GM12875 (cell line): ENCODE results near the gene NUDT1.
"Not testable (repeated sequence)": the region's sequence is repeated elsewhere in the genome, so short reads cannot be mapped to it uniquely, and the experiment has no call there.

ENCODE experiments used
- H3K4me3 ChIP-seq: one replicate; pipeline ENCODE4 v1.5.1; 2011; ENCODE audit warnings: low read depth, low read length, control low read depth
- CTCF ChIP-seq: IDR thresholded peaks from 2 replicates; pipeline ENCODE4 v1.5.1; 2011; ENCODE audit warnings: low read depth, mild to moderate bottlenecking, control low read depth, inconsistent platforms, low read length, moderate library complexity, borderline replicate concordance; ENCODE audit not compliant: insufficient read depth

The NUDT1 gene

DNA sequence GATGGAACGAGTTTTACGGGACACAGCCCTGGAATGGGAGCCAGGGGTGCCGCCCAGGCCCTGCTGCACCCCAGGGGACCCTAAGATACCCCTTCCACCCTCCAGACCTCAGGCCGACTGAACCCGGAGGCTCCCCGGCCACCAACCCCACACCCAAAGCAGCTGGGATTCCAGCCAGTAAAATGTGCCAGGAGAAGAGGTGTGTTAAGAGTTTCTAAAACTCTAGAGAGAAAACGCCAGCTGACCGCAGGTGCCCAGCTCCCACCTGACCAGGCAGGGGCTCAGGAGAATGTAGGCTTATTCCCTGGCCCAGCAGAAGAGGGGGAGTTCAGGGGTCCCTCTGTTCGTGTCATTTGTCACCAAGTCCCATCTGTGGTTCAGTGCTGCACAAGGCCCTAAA, 17.5 kb downstream of the NUDT1 start:
- no peak for TF ChIP-seq CTCF
- no peak overlapping the region for H3K4me3 ChIP-seq

DNA sequence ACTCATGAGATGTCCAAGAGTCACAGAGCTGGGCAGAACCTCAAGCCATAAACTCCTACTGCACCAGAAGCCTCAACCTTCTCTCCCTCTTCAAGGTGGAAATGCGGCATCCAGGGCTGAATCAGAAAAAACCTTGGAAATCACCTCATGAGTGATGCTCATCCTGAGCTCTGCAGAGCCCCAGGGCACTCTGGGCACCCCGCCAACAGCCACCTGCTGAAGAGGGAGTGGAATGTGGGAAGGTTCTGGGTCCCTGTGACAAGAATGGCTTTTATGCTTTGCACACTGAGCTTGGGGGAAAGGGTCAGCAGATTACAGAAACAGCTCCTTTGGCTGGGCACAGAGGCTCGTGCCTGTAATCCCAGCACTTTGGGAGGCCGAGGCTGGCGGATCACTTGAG, 18.8 kb downstream of the NUDT1 start:
- no peak overlapping the region for H3K4me3 ChIP-seq
- no peak for TF ChIP-seq CTCF

DNA sequence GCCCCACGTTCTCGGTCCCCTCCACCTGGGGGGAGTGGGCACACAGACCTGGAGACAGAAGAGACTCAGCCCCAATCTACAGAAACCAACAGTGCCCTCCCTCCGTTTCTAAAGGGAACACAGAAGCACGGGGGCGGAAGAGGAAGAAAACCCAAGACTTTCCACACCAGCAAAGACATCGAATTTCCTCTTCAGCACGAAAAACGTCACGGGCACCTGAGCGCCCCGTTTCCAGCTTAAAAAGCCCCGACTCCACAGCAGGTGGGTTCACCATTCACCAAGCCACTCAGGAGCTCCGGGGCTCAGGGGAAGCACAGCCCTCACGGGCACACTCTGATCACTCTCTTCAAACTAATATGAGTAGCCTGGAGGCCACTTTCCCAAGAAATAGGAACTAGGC, 19.6 kb downstream of the NUDT1 start:
- TF ChIP-seq CTCF = no peak
- no peak overlapping the region for H3K4me3 ChIP-seq

GRCh38 chr7:2263176-2263575, 21.1 kb downstream of the NUDT1 start:
- no peak overlapping the region for H3K4me3 ChIP-seq
- TF ChIP-seq CTCF = no peak

DNA sequence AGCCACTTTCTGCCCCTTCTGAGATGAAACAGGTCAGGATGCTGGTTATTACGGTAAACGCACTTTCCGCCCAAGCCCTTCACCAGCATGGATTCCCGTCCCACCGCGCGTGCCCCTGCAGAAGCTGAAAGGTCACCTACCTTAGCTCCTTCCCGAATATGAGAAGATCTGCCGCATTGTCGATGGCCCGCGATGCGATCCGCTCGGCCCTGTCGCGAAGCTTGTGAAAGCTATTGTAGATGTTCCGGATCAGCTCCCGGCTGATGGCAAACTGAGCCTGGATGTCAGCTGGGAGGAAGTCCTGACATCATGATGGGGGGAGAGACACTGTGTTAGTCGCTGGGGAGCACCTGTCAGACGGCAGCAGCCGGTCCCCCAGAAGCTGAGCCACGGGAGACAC, 22.1 kb downstream of the NUDT1 start:
- TF ChIP-seq CTCF = no peak
- no peak overlapping the region for H3K4me3 ChIP-seq

DNA sequence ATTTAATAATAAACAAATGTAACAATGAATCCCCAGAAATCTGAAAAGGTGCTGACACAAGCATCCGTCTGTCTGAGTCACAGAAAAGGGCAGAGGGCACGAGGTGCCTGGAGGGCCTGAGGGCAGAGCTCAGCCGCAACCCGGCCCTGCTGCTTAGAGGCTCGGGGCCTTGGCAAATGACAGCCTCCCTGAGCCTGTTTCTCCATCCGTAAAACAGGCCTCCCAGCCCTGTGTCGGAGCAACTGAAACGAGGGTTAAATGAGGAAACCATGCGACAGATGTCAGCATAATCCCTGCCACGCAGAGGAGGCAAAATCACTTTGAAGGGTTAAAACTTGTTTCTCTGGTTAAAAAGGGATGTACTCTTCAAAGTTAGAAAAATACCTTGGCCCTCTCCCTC, 24.9 kb downstream of the NUDT1 start:
- no peak for TF ChIP-seq CTCF
- no peak overlapping the region for H3K4me3 ChIP-seq

- not testable (repeated sequence) for H3K4me3 ChIP-seq
Observed at GRCh38 chr7:2269089-2269990, 27.3 kb downstream of the NUDT1 start.
